Left lung (tissue), 10 donors: Measurements from ENCODE around the gene EEF1B2. TPM values are rescaled to one million over a fixed set of nuclear protein-coding genes. Genes with fewer than 3 reads are reported as not detected.
A peak's percentile ranks its signal among the peaks of the same experiment; 100 is the strongest.
"Not testable (repeated sequence)": the region's sequence is repeated elsewhere in the genome, so short reads cannot be mapped to it uniquely, and the experiment has no call there.

Experiments used
- ATAC-seq: fragments of 200-7000 bp; cut with Tn5 transposase; one replicate; pipeline ENCODE4 v1.9.1; 2020; ENCODE audit warnings: moderate library complexity
- DNase-seq, 4 donors: peaks; one replicate each; pipeline ENCODE4 v3.0.0-alpha.2; 2013 to 2020
- H3K27ac ChIP-seq, 2 donors: fragments of 200-600 bp; sonication (generic) in 1 of 2; one replicate each; pipeline versions ENCODE4 v1.5.0 to v1.8.0; 2020 to 2021
- H3K27me3 ChIP-seq, 2 donors: fragments of 200-600 bp; sonication (generic) in 1 of 2; one replicate each; pipeline versions ENCODE4 v1.5.0 to v1.8.0; 2020 to 2021
- H3K36me3 ChIP-seq, 2 donors: fragments of 200-600 bp; sonication (generic) in 1 of 2; one replicate each; pipeline versions ENCODE4 v1.5.0 to v1.8.0; 2020 to 2021
- H3K4me1 ChIP-seq, 2 donors: fragments of 200-600 bp; one replicate each; pipeline ENCODE4 v1.8.0; 2021
- H3K4me3 ChIP-seq, 2 donors: fragments of 200-600 bp; sonication (generic) in 1 of 2; one replicate each; pipeline versions ENCODE4 v1.5.0 to v1.8.0; 2020 to 2021; ENCODE audit warnings: mild to moderate bottlenecking in 1 of 2
- H3K9me3 ChIP-seq, 2 donors: fragments of 200-600 bp; sonication (generic) in 1 of 2; one replicate each; pipeline versions ENCODE4 v1.5.0 to v1.8.0; 2020 to 2021
- intact Hi-C, 2 donors: fragments of 100-400 bp; cut with DNase I; formaldehyde crosslinking; loops; one replicate each; pipeline versions ENCODE4 v1.11.2 to v1.14.2; 2022
- polyA plus RNA-seq, 6 donors: library from polyadenylated mRNA; unstranded; fragments of 120-200 nt; gene quantifications; one replicate each; pipeline ENCODE4 v1.2.1, GENCODE V29; 2013; ENCODE audit not compliant: insufficient read length in 6 of 6
- total RNA-seq, 2 donors: library from RNA; stranded (reverse); fragmentation: NEBNext Ultra II Directional; extraction: Animal tissue kit (Norgen Biotek cat#: 25700); gene quantifications; one replicate each; pipeline ENCODE4 v1.2.1, GENCODE V29; 2021
- TF ChIP-seq, protein P1 (sequence below), 2 donors: fragments of 200-600 bp; sonication (generic) in 1 of 2; IDR thresholded peaks; one replicate each; pipeline versions ENCODE4 v1.5.0 to v1.8.0; 2021; ENCODE audit warnings: antibody characterized with exemption in 2 of 2
- donor health status: DM: no; HTN: yes; CAD: no.
- donor health status: DM: no; HTN: no; CAD: no.

EEF1B2 gene
- total and polyA plus RNA-seq, 8 donors = 396 to 801 (median 692) TPM

DNA sequence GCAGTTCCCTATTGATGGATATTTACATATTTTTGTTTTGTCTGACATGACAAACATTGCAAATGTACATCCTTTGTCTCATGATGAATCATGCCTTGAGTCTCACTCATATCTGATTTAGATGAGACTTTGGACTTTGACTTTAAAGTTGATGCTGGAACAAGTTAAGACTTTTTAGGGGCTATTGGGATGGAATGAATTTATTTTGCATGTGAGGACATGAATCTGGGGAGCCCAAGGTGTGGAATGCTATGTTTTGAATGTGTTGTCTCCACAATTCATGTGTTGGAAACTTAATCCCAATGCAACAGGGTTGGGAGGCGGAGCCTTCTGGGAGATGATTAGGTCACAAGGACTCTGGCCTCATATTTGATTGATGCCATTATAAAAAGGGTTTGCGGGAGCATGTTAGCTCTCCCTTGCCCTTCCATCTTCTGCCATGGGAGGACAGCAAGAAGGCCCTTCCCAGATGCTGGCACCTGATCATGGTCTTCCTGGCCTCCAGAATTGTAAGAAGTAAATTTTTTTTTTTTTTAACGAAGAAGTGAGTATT is 44.6 kb upstream of the EEF1B2 start:
- no peak overlapping the region for H3K4me3 ChIP-seq
- DNase-seq = no peak
- H3K9me3 ChIP-seq = no peaks in the 10 kb centered on the region
- intact Hi-C loops = no loop called here
- peaks cover 0 to 39% of the 10 kb centered on the region in 2 donors for H3K36me3 ChIP-seq
- no peak overlapping the region for H3K27ac ChIP-seq
- H3K4me1 ChIP-seq = no peaks in the 10 kb centered on the region
- no peaks in the 10 kb centered on the region for H3K27me3 ChIP-seq
- no peak for ATAC-seq
- TF ChIP-seq, protein P1, sequence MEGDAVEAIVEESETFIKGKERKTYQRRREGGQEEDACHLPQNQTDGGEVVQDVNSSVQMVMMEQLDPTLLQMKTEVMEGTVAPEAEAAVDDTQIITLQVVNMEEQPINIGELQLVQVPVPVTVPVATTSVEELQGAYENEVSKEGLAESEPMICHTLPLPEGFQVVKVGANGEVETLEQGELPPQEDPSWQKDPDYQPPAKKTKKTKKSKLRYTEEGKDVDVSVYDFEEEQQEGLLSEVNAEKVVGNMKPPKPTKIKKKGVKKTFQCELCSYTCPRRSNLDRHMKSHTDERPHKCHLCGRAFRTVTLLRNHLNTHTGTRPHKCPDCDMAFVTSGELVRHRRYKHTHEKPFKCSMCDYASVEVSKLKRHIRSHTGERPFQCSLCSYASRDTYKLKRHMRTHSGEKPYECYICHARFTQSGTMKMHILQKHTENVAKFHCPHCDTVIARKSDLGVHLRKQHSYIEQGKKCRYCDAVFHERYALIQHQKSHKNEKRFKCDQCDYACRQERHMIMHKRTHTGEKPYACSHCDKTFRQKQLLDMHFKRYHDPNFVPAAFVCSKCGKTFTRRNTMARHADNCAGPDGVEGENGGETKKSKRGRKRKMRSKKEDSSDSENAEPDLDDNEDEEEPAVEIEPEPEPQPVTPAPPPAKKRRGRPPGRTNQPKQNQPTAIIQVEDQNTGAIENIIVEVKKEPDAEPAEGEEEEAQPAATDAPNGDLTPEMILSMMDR (IDR thresholded peaks at IDR 0.05) = no peak

DNA sequence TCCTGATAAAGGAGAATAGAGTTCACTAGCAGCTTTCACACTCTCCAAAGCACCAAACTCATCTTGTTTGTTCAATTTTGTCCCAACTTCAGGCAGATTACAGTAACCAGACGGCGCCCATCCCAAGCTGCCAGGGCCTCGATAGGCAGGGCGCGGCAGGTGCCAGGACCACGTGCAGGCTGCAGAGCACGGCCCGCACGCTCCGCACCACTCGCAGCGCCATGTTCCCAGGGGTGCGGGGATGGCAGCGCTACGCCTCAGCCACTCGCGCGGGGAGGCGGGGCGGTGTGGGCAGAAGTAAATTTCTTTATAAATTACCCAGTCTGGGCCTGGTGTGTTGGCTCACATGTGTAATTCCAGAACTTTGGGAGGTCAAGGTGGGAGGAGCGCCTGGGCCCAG is 43.4 kb upstream of the EEF1B2 start:
- Histone ChIP-seq H3K9me3 (peaks cover 0 to 9% of the 10 kb centered on the region in 2 donors), H3K4me1 (no peaks in the 10 kb centered on the region), H3K4me3 (no peak overlapping the region), H3K36me3 (peaks cover 0 to 51% of the 10 kb centered on the region in 2 donors), H3K27me3 (no peaks in the 10 kb centered on the region), H3K27ac (no peak overlapping the region)
- TF ChIP-seq, protein P1 (IDR thresholded peaks at IDR 0.05) = no peak
- ATAC-seq = no peak
- intact Hi-C loops = no loop called here
- peak in 1 of 4 donors; percentile 62 for DNase-seq

DNA sequence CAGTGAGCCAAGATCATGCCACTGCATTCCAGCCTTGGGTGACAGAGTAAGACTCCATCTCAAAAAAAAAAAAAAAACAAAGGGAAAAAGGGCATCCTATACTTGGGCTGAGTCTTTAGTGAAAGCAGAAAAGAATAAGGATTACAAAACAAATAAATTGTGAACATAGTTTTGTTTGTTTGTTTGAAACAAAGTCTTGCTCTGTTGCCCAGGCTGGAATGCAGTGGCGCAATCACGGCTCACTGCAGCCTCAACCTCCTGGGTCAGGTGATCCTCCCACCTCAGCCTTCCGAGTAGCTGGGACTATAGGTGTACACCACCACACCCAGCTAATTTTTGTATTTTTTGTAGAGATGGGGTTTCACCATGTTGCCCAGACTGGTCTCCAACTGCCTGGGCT is 37.1 kb upstream of the EEF1B2 start:
- Histone ChIP-seq H3K36me3 (peaks cover 0 to 92% of the 10 kb centered on the region in 2 donors), H3K9me3 (peaks cover 0 to 10% of the 10 kb centered on the region in 2 donors)
- H3K4me1 ChIP-seq, ATAC-seq, intact Hi-C loops, H3K27ac ChIP-seq, H3K27me3 ChIP-seq, H3K4me3 ChIP-seq: not testable (repeated sequence)
- DNase-seq = peak in 1 of 4 donors; percentile 17

DNA sequence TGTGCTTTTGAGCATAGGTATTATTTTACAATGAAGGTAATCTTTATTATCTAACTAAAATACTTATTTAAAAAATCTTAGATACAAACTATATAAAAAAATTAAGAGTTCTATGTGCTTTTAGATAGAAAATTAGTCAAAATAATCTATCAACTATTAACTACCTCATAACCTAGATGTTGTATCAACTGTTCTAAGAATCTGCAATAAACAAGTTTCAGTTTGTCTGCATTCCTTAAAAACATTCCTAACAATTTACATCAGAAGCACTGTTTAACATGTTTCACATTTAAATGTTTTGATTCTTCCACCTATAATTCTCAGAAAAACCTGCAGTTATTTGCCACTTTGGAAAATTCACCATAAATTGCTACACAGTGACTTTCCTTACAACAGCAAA is 33.8 kb upstream of the EEF1B2 start:
- intact Hi-C loops = no loop called here
- no peak for DNase-seq
- Histone ChIP-seq H3K27me3 (no peaks in the 10 kb centered on the region), H3K27ac (no peak overlapping the region), H3K4me3 (no peak overlapping the region), H3K4me1 (no peaks in the 10 kb centered on the region), H3K9me3 (peaks cover 0 to 6% of the 10 kb centered on the region in 2 donors), H3K36me3 (peaks cover 0 to 100% of the 10 kb centered on the region in 2 donors)
- no peak for ATAC-seq
- TF ChIP-seq, protein P1 (IDR thresholded peaks at IDR 0.05) = no peak

DNA sequence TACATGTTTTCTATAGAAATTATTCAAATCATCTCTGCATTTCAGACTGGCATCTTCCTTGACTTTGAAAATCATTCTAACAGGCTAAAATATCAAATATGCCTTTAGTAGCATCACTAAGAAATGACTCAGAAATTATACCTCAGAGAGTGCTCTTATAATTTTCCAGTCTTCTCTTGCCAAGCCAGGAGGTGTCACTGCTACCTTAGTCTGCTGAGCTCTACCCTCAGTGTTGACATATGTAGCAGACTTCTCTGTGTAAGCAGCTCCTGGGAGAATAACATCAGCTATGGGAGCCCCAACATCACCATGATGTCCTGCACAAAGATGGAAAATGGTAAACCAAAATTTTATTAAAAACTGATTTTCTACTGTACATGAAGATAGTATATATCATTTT is 32.0 kb upstream of the EEF1B2 start:
- Histone ChIP-seq H3K9me3 (no peaks in the 10 kb centered on the region), H3K4me3 (no peak overlapping the region), H3K4me1 (no peaks in the 10 kb centered on the region), H3K27me3 (no peaks in the 10 kb centered on the region), H3K36me3 (peaks cover 0 to 100% of the 10 kb centered on the region in 2 donors), H3K27ac (no peak overlapping the region)
- no peak for DNase-seq
- intact Hi-C loops = no loop called here
- TF ChIP-seq, protein P1 (IDR thresholded peaks at IDR 0.05) = no peak
- no peak for ATAC-seq

DNA sequence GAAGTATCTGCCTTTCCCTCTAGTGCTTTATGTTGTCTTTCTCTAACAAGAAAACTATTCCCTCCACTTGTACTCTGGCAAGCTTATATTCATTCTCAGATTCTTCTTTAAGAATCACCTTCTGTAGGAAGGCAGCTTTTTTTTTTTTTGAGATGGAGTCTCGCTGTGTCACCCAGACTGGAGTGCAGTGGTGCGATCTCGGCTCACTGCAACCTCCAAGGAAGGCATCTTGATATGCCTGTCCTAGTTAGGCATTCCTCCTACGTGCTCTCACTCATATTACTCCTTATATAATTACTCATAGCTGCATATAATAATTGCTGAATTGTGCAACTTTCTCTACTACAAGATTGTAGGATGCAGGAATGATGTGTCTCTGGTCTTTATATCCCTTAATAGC is 16.2 kb upstream of the EEF1B2 start:
- no peak overlapping the region for H3K27ac ChIP-seq
- H3K4me3 ChIP-seq = no peak overlapping the region
- intact Hi-C loops = no loop called here
- DNase-seq = no peak
- TF ChIP-seq, protein P1 (IDR thresholded peaks at IDR 0.05) = no peak
- no peaks in the 10 kb centered on the region for H3K27me3 ChIP-seq
- H3K36me3 ChIP-seq = peaks cover 3 to 100% of the 10 kb centered on the region in 2 donors
- no peak for ATAC-seq
- no peaks in the 10 kb centered on the region for H3K4me1 ChIP-seq
- H3K9me3 ChIP-seq = no peaks in the 10 kb centered on the region
